ENCODE results near the gene ZNF420. TPM values are rescaled to one million over a fixed set of nuclear protein-coding genes. Genes with fewer than 3 reads are reported as not detected.
"Not testable (repeated sequence)": the region's sequence is repeated elsewhere in the genome, so short reads cannot be mapped to it uniquely, and the experiment has no call there.

The ZNF420 gene
- total RNA-seq = 12.2 and 14.2 TPM in 2 replicates
- long read RNA-seq, transcript ZNF420-202 (5 exons, 3,535 nt) = major isoform, 62 of 92 reads
- long read RNA-seq, partial matches to known transcripts = 6 of 92 reads
- long read RNA-seq, other reads (novel, unspliced or antisense) = 21 of 92 reads

DNA sequence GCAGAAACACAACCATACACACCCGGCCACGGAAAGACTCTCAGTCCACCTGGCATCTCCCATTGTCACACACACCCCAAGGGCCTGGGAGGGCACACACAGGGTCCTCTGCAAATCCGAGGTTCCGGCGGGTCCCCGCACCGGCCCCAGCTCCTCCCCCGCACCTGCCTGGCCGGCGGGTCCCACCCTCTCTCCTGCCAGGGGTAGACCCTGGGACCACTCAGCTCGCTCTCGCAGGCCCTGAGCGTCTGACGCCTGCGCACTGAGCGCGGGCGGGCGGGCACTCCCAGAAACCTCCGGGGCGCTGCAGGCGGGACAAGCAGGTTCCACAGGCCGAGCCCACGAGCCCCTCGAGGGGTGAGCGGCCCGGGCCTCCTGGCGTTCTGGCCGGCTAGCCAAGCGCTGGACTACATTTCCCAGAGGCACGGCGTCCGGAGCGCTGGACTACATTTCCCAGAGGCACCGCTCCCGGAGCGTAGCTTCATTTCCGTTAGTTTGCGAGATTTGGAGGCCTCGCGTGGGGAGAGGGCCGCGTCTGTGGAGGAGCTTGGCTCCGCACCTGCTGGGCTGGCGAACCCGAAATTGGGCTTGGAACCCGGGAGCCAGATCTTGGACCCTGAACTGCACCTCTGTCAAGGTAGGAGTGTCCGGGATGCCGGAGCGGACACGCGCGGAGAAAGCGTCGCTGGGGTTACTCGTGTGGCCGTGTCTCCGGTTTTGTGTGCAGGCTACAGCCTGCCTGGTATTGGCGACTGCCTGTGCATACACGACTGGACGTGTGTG lies at the start of gene ZNF420:
TSS of gene ZNF420 (plus strand) at position 500 of the 783 bp plus-strand sequence. CDS start 10,686 bp downstream, outside the sequence.
- peaks cover 10% of the 10 kb centered on the region for H3K9me3 Mint-ChIP-seq
- H3K4me1 Mint-ChIP-seq = peaks cover 21% of the 10 kb centered on the region
- H3K27ac Mint-ChIP-seq (ENCODE audit: unreplicated experiment) = peak within 1 kb of the TSS; percentile 96
- H3K4me3 Mint-ChIP-seq = peak within 1 kb of the TSS; percentile 99
- TF ChIP-seq, protein P1, sequence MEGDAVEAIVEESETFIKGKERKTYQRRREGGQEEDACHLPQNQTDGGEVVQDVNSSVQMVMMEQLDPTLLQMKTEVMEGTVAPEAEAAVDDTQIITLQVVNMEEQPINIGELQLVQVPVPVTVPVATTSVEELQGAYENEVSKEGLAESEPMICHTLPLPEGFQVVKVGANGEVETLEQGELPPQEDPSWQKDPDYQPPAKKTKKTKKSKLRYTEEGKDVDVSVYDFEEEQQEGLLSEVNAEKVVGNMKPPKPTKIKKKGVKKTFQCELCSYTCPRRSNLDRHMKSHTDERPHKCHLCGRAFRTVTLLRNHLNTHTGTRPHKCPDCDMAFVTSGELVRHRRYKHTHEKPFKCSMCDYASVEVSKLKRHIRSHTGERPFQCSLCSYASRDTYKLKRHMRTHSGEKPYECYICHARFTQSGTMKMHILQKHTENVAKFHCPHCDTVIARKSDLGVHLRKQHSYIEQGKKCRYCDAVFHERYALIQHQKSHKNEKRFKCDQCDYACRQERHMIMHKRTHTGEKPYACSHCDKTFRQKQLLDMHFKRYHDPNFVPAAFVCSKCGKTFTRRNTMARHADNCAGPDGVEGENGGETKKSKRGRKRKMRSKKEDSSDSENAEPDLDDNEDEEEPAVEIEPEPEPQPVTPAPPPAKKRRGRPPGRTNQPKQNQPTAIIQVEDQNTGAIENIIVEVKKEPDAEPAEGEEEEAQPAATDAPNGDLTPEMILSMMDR (conservative IDR thresholded peaks at IDR 0.05) = no peak
- DNase-seq (ENCODE audit: low read depth, low spot score) = peak; percentile 81
- H3K36me3 Mint-ChIP-seq (ENCODE audit: low read depth) = peaks cover 51% of the 10 kb centered on the region
- no peaks in the 10 kb centered on the region for H3K27me3 Mint-ChIP-seq (ENCODE audit: low read depth)

DNA sequence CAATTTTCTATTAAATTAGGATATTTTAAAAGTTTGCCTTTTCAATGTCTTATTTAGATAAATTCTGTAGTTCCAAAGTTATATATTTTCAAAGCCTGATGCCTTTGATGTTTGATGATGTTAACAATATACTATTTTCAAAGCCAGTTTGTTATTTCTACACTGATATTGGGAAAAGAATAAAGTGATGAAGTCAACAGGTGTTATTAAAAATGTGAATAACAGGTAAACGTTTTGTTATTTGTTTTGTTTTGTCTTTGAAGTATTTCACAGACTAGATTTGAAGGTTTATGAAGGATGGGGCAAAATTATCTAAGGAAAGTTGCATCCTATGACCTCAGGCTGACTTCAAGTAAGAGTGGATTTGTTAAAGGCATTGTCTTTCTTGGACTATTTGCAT lies 33.1 kb upstream of the ZNF420 start:
- peaks cover 5% of the 10 kb centered on the region for H3K36me3 Mint-ChIP-seq (ENCODE audit: low read depth)
- no peak for DNase-seq (ENCODE audit: low read depth, low spot score)
- peaks cover 22% of the 10 kb centered on the region for H3K9me3 Mint-ChIP-seq
- no peak overlapping the region for H3K4me3 Mint-ChIP-seq
- TF ChIP-seq, protein P1 (conservative IDR thresholded peaks at IDR 0.05) = no peak
- H3K4me1 Mint-ChIP-seq = no peaks in the 10 kb centered on the region
- H3K27ac Mint-ChIP-seq (ENCODE audit: unreplicated experiment) = no peak overlapping the region
- no peaks in the 10 kb centered on the region for H3K27me3 Mint-ChIP-seq (ENCODE audit: low read depth)

DNA sequence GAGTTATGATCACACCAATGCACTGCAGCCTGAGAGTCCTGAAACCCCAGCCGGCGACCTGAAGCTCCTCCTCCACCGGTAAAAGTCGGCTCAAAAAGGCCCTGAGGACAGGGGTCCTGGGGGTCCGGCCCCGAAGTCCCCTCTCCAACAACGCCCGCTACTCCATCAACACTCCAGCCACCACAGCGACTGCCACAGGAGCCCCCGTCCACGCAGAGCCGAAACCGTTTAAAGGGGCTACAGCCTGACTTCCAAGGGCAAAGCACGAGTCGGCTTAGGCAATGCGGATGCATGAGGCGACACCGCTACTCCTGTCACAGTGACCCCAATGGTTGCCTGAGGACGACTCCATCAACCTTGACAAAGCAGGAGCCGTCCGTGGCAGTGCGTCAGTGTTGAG lies 22.9 kb upstream of the ZNF420 start:
- H3K4me1 Mint-ChIP-seq = no peaks in the 10 kb centered on the region
- peaks cover 18% of the 10 kb centered on the region for H3K9me3 Mint-ChIP-seq
- no peak overlapping the region for H3K27ac Mint-ChIP-seq (ENCODE audit: unreplicated experiment)
- no peak overlapping the region for H3K4me3 Mint-ChIP-seq
- peaks cover 20% of the 10 kb centered on the region for H3K36me3 Mint-ChIP-seq (ENCODE audit: low read depth)
- H3K27me3 Mint-ChIP-seq (ENCODE audit: low read depth) = no peaks in the 10 kb centered on the region
- TF ChIP-seq, protein P1 (conservative IDR thresholded peaks at IDR 0.05) = no peak
- DNase-seq (ENCODE audit: low read depth, low spot score) = no peak

DNA sequence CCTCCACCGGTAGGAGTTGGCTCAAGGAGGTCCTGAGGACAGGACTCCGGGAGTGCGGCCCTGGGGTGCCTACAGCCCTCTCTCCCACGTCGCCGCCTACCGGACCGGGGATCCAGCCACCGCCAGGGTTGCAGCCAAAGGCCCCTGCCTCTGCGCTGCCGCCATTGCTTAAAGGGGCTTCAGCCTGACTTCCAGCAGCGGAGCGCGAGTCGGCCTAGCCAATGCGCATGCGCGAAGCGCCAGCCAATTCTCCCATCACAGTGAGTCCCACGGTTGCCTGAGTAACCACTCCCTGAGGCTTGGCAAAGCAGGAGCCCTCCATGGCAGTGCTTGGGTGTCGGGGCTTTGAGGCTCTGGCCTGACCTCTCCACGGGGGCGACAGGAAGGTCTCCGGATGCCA lies 21.5 kb upstream of the ZNF420 start:
- H3K36me3 Mint-ChIP-seq (ENCODE audit: low read depth) = peaks cover 22% of the 10 kb centered on the region
- no peaks in the 10 kb centered on the region for H3K27me3 Mint-ChIP-seq (ENCODE audit: low read depth)
- no peak overlapping the region for H3K27ac Mint-ChIP-seq (ENCODE audit: unreplicated experiment)
- TF ChIP-seq, protein P1 (conservative IDR thresholded peaks at IDR 0.05) = no peak
- H3K9me3 Mint-ChIP-seq = peaks cover 18% of the 10 kb centered on the region
- H3K4me1 Mint-ChIP-seq = no peaks in the 10 kb centered on the region
- H3K4me3 Mint-ChIP-seq = no peak overlapping the region
- DNase-seq (ENCODE audit: low read depth, low spot score) = no peak

DNA sequence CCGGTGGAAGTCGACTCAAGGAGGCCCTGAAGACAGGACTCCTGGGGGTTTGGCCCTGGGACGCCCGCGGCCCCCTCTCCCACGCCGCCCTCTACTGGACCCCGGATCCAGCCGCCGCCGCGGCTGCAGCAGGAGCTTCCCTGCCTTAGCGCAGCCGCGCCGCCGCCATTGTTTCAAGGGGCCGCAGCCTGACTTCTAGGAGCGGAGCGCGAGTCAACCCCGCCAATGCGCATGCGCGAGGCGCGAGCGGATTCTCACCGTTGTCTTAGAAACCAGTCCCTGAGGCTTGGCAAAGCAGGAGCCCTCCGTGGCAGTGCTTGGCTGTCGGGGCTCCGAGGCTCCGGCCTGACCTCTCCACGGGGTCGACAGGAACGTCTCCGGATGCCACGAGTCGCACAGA lies 19.1 kb upstream of the ZNF420 start:
- Mint-ChIP-seq H3K27ac (ENCODE audit: unreplicated experiment) (no peak overlapping the region), H3K4me1 (no peaks in the 10 kb centered on the region), H3K27me3 (ENCODE audit: low read depth) (no peaks in the 10 kb centered on the region), H3K9me3 (peaks cover 22% of the 10 kb centered on the region), H3K4me3 (no peak overlapping the region), H3K36me3 (ENCODE audit: low read depth) (peaks cover 26% of the 10 kb centered on the region)
- no peak for DNase-seq (ENCODE audit: low read depth, low spot score)
- TF ChIP-seq, protein P1 (conservative IDR thresholded peaks at IDR 0.05) = no peak

DNA sequence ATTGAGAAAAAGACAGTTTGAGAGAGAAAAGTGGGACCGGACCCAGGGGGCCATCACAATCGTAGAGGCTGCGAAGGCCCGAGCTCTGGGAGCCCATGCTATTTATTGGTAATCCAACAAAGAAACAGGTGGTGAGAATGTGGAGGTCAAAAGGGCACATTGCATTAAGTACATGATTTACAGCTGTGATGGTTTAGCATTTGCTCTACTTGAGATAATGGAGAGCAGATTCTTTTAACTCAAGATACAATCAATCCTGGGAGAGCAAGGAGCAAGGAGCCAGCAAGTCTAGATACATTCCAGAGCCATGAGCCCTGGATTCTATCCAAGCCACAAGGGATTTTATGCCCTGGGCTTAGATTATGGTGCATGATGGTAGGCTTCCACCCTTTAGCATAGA lies 13.3 kb upstream of the ZNF420 start:
- not testable (repeated sequence) for H3K4me3 Mint-ChIP-seq; H3K27me3 Mint-ChIP-seq (ENCODE audit: low read depth); H3K4me1 Mint-ChIP-seq; DNase-seq (ENCODE audit: low read depth, low spot score); H3K27ac Mint-ChIP-seq (ENCODE audit: unreplicated experiment)
- Mint-ChIP-seq H3K36me3 (ENCODE audit: low read depth) (peaks cover 13% of the 10 kb centered on the region), H3K9me3 (peaks cover 16% of the 10 kb centered on the region)

All from neural crest cell (in vitro differentiated cells).